Body of pancreas (tissue), 4 donors: ENCODE results near the gene ECE2. TPM values are rescaled to one million over a fixed set of nuclear protein-coding genes. Genes with fewer than 3 reads are reported as not detected.

Experiments used
- ATAC-seq: fragments of 150-250 bp; one replicate; pipeline ENCODE4 v1.9.1; 2016
- DNase-seq, 4 donors: peaks; one replicate each; pipeline ENCODE4 v3.0.0-alpha.2; 2019
- H3K27ac ChIP-seq, 4 donors: fragments of 200-600 bp; sonication (generic); 1 replicate in 3 of 4; 2 replicates in 1 of 4; pipeline versions ENCODE4 v1.5.1 to v1.6.1; 2016 to 2019; ENCODE audit warnings: mild to moderate bottlenecking in 1 of 4, mixed read lengths in 1 of 4, moderate library complexity in 1 of 4
- H3K27me3 ChIP-seq, 2 donors: fragments of 200-600 bp; sonication (generic); one replicate each; pipeline ENCODE4 v1.6.0; 2016; ENCODE audit warnings: mild to moderate bottlenecking in 1 of 2
- H3K36me3 ChIP-seq, 2 donors: fragments of 200-600 bp; sonication (generic); replicated peaks in 1 of 2; 2 replicates each; pipeline ENCODE4 v1.5.1; 2016; ENCODE audit warnings: low read depth in 2 of 2; ENCODE audit not compliant: insufficient read depth in 1 of 2
- H3K4me1 ChIP-seq: fragments of 200-600 bp; sonication (generic); one replicate; pipeline ENCODE4 v1.6.0; 2016
- H3K4me3 ChIP-seq, 2 donors: fragments of 200-600 bp; sonication (generic); 1 replicate in 1 of 2; 2 replicates in 1 of 2; pipeline ENCODE4 v1.5.1; 2016 to 2019
- H3K9me3 ChIP-seq, 3 donors: fragments of 200-600 bp; sonication (generic); 1 replicate in 2 of 3; 2 replicates in 1 of 3; pipeline ENCODE4 v1.5.1; 2016
- POLR2A ChIP-seq, 3 donors: fragments of 450-650 bp; IDR thresholded peaks; one replicate each; pipeline ENCODE4 v1.6.1; 2016; ENCODE audit warnings: antibody characterized with exemption in 3 of 3, mild to moderate bottlenecking in 2 of 3
- WGBS, 2 donors: methylation state at CpG; one replicate each; pipeline ENCODE4 v1.1.5; 2017; 5-methylcytosine and 5-hydroxymethylcytosine counted together
- intact Hi-C: fragments of 100-400 bp; cut with DNase I; formaldehyde crosslinking; loops from one replicate; pipeline ENCODE4 v1.15.1; 2023
- total RNA-seq, 2 donors: library from RNA; depleted of rRNA; stranded (reverse); fragments of >200 nt; gene quantifications; one replicate each; pipeline ENCODE4 v1.1.0, GENCODE V29; 2016
- TF ChIP-seq, protein P1 (sequence below), 7 experiments: fragments of 450-650 bp in 4 of 7; fragments of 200-600 bp in 3 of 7; sonication (generic) in 3 of 7; IDR thresholded peaks; one replicate each; pipeline ENCODE4 v1.5.1; 2016 to 2019; ENCODE audit warnings: antibody characterized with exemption in 7 of 7

ECE2 gene
- total RNA-seq, 2 donors from 2014 or later: 11.7 to 18.8 TPM

GRCh38 chr3:184240384-184241140 lies 35.3 kb upstream of the ECE2 start:
- WGBS, 2 donors: 80% methylated on average over 1 to 4 of the region's 4 CpGs

GRCh38 chr3:184241141-184241446 lies 34.7 kb upstream of the ECE2 start:
- ATAC-seq (no peak), DNase-seq (no peak)
- peaks cover 0 to 29% of the 10 kb centered on the region in 2 donors for H3K36me3 ChIP-seq
- TF ChIP-seq POLR2A (IDR thresholded peaks at IDR 0.05): no peak
- TF ChIP-seq, protein P1, sequence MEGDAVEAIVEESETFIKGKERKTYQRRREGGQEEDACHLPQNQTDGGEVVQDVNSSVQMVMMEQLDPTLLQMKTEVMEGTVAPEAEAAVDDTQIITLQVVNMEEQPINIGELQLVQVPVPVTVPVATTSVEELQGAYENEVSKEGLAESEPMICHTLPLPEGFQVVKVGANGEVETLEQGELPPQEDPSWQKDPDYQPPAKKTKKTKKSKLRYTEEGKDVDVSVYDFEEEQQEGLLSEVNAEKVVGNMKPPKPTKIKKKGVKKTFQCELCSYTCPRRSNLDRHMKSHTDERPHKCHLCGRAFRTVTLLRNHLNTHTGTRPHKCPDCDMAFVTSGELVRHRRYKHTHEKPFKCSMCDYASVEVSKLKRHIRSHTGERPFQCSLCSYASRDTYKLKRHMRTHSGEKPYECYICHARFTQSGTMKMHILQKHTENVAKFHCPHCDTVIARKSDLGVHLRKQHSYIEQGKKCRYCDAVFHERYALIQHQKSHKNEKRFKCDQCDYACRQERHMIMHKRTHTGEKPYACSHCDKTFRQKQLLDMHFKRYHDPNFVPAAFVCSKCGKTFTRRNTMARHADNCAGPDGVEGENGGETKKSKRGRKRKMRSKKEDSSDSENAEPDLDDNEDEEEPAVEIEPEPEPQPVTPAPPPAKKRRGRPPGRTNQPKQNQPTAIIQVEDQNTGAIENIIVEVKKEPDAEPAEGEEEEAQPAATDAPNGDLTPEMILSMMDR (IDR thresholded peaks at IDR 0.05): no peak
- no peak overlapping the region for H3K4me3 ChIP-seq
- intact Hi-C loops: no loop called here
- no peaks in the 10 kb centered on the region for H3K27me3 ChIP-seq
- no peak overlapping the region for H3K27ac ChIP-seq
- peaks cover 16% of the 10 kb centered on the region for H3K4me1 ChIP-seq
- no peaks in the 10 kb centered on the region for H3K9me3 ChIP-seq
- WGBS, 2 donors: 42 to 48% methylated on average over 8 to 17 of the region's 17 CpGs

More at GRCh38 chr3:184240384-184241140, 35.3 kb upstream of the ECE2 start:
- H3K4me1 ChIP-seq: peaks cover 16% of the 10 kb centered on the region
- H3K9me3 ChIP-seq: no peaks in the 10 kb centered on the region
- DNase-seq (no peak), ATAC-seq (no peak)
- TF ChIP-seq, protein P1 (IDR thresholded peaks at IDR 0.05): peak in 2 of 7 experiments; percentile 4 to 12
- TF ChIP-seq POLR2A (IDR thresholded peaks at IDR 0.05): no peak
- H3K27me3 ChIP-seq: no peaks in the 10 kb centered on the region
- peaks cover 0 to 28% of the 10 kb centered on the region in 2 donors for H3K36me3 ChIP-seq
- no peak overlapping the region for H3K27ac ChIP-seq
- no peak overlapping the region for H3K4me3 ChIP-seq
- intact Hi-C loops: no loop called here

- TF ChIP-seq POLR2A (IDR thresholded peaks at IDR 0.05): peak in 2 of 3 donors; percentile 13 to 23
- TF ChIP-seq, protein P1 (IDR thresholded peaks at IDR 0.05): peak; percentile 60 to 92 (median 82)
- H3K27me3 ChIP-seq: no peaks in the 10 kb centered on the region
- intact Hi-C loops: no loop called here
- DNase-seq (peak; percentile 86 to 91 (median 88)), ATAC-seq (peak; percentile 94)
- peak overlapping the region in 2 of 4 donors; percentile 24 to 40 for H3K27ac ChIP-seq
- peaks cover 0 to 29% of the 10 kb centered on the region in 2 donors for H3K36me3 ChIP-seq
- no peaks in the 10 kb centered on the region for H3K9me3 ChIP-seq
- no peak overlapping the region for H3K4me3 ChIP-seq
- 2 to 14% methylated on average over 7 to 45 of the region's 46 CpGs for WGBS, 2 donors
- peaks cover 16% of the 10 kb centered on the region for H3K4me1 ChIP-seq
These were observed 34.1 kb upstream of the ECE2 start for GRCh38 chr3:184241447-184242296.

DNA sequence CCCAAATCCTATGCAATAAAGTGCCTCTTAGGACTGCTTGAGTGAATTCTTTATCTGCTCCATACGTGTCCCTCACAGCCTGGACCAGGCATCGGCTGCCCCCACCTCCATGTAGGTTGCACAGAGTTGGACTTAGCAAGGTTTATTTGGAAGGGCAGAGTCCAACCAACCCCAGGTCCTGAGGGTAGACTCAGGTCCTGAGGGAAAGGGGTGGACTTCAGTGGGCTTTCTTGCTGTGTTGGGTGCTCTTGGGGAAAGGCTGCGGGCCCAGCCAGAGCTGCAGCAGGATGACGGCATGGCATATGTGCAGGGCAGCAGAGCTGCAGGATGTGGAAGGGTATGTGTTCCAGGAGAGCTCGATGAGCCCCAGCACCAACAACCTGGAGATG lies 33.5 kb upstream of the ECE2 start:
- Histone ChIP-seq H3K36me3 (peaks cover 0 to 29% of the 10 kb centered on the region in 2 donors), H3K27me3 (no peaks in the 10 kb centered on the region), H3K9me3 (no peaks in the 10 kb centered on the region), H3K27ac (peak overlapping the region in 2 of 4 donors; percentile 24 to 40), H3K4me1 (peaks cover 20% of the 10 kb centered on the region), H3K4me3 (no peak overlapping the region)
- TF ChIP-seq, protein P1 (IDR thresholded peaks at IDR 0.05): no peak
- TF ChIP-seq POLR2A (IDR thresholded peaks at IDR 0.05): no peak
- DNase-seq (no peak), ATAC-seq (no peak)
- WGBS, 2 donors: 67 to 70% methylated on average over 4 to 5 of the region's 5 CpGs
- intact Hi-C loops: no loop called here
